Measurements from ENCODE around the gene SLC43A3. TPM values are rescaled to one million over a fixed set of nuclear protein-coding genes. Genes with fewer than 3 reads are reported as not detected.

The SLC43A3 gene
- total RNA-seq, 1 donor from 2014 or later: 117 TPM

- Histone ChIP-seq H3K27ac (no peak overlapping the region), H3K4me3 (no peak overlapping the region), H3K9me3 (no peaks in the 10 kb centered on the region), H3K36me3 (no peaks in the 10 kb centered on the region), H3K4me1 (no peaks in the 10 kb centered on the region), H3K27me3 (no peaks in the 10 kb centered on the region)
- TF ChIP-seq CTCF (IDR thresholded peaks at IDR 0.05): no peak
- intact Hi-C loops (cut with DNase I): no loop called here
- DNase-seq (no peak), ATAC-seq (no peak)
These were observed 53.8 kb downstream of the SLC43A3 start for GRCh38 chr11:57373146-57373545.

- intact Hi-C loops (cut with DNase I): no loop called here
- Histone ChIP-seq H3K4me3 (no peak overlapping the region), H3K4me1 (no peaks in the 10 kb centered on the region), H3K9me3 (no peaks in the 10 kb centered on the region), H3K27me3 (no peaks in the 10 kb centered on the region), H3K27ac (no peak overlapping the region), H3K36me3 (no peaks in the 10 kb centered on the region)
- TF ChIP-seq CTCF (IDR thresholded peaks at IDR 0.05): no peak
- DNase-seq (no peak), ATAC-seq (no peak)
These were observed 56.0 kb downstream of the SLC43A3 start for GRCh38 chr11:57370941-57371340.

- H3K9me3 ChIP-seq: no peaks in the 10 kb centered on the region
- H3K27me3 ChIP-seq: no peaks in the 10 kb centered on the region
- DNase-seq (no peak), ATAC-seq (no peak)
- no peak for TF ChIP-seq CTCF (IDR thresholded peaks at IDR 0.05)
- H3K36me3 ChIP-seq: no peaks in the 10 kb centered on the region
- intact Hi-C loops (cut with DNase I): no loop called here
- no peaks in the 10 kb centered on the region for H3K4me1 ChIP-seq
- no peak overlapping the region for H3K4me3 ChIP-seq
- no peak overlapping the region for H3K27ac ChIP-seq
These were observed 56.7 kb downstream of the SLC43A3 start for GRCh38 chr11:57370251-57370650.

GRCh38 chr11:57368845-57369232, 58.1 kb downstream of the SLC43A3 start:
- ATAC-seq: no peak
- no peak for DNase-seq
- Histone ChIP-seq H3K4me3 (no peak overlapping the region), H3K27ac (no peak overlapping the region), H3K9me3 (no peaks in the 10 kb centered on the region), H3K27me3 (no peaks in the 10 kb centered on the region), H3K36me3 (no peaks in the 10 kb centered on the region), H3K4me1 (no peaks in the 10 kb centered on the region)
- intact Hi-C loops (cut with DNase I): no loop called here
- TF ChIP-seq CTCF (IDR thresholded peaks at IDR 0.05): no peak

- H3K36me3 ChIP-seq: no peaks in the 10 kb centered on the region
- H3K27ac ChIP-seq: no peak overlapping the region
- no peaks in the 10 kb centered on the region for H3K27me3 ChIP-seq
- intact Hi-C loops (cut with DNase I): no loop called here
- peak; percentile 86 for DNase-seq
- no peak overlapping the region for H3K4me3 ChIP-seq
- no peaks in the 10 kb centered on the region for H3K9me3 ChIP-seq
- no peak for TF ChIP-seq CTCF (IDR thresholded peaks at IDR 0.05)
- H3K4me1 ChIP-seq: no peaks in the 10 kb centered on the region
- ATAC-seq: peak; percentile 85
These were observed 58.6 kb downstream of the SLC43A3 start for GRCh38 chr11:57368106-57368844.
